Stimulated activated CD8-positive, alpha-beta memory T cell treated with anti-CD3 and anti-CD28 coated beads, Interleukin-12 subunit alpha, Interleukin-12 subunit beta, amount 100 ng/mL, for 1 hour (primary cell): ENCODE results near the gene MYL6.
"Not testable (repeated sequence)": the region's sequence is repeated elsewhere in the genome, so short reads cannot be mapped to it uniquely, and the experiment has no call there.

Experiments
- DNase-seq: peaks from one replicate; pipeline ENCODE4 v3.0.0-alpha.2; 2020; ENCODE audit warnings: low read depth

The MYL6 gene

GRCh38 chr12:56156464-56157200 lies 1.5 kb upstream of the MYL6 start:
- DNase-seq = not testable (repeated sequence)

- peak; percentile 25 for DNase-seq
These were observed 744 bp upstream of the MYL6 start for GRCh38 chr12:56157201-56158028.

- DNase-seq = no peak
These were observed 835 bp downstream of the MYL6 start for GRCh38 chr12:56158926-56159461.

- no peak for DNase-seq
These were observed 1.5 kb downstream of the MYL6 start for GRCh38 chr12:56159482-56160192.

- peak; percentile 43 for DNase-seq
These were observed 2.1 kb downstream of the MYL6 start for GRCh38 chr12:56160193-56160763.

GRCh38 chr12:56160894-56161689 lies 2.9 kb downstream of the MYL6 start:
- DNase-seq = no peak

- no peak for DNase-seq
These were observed 3.7 kb downstream of the MYL6 start for GRCh38 chr12:56161690-56162351.

GRCh38 chr12:56162468-56163290 lies 4.5 kb downstream of the MYL6 start:
- no peak for DNase-seq

- no peak for DNase-seq
These were observed 5.6 kb downstream of the MYL6 start for GRCh38 chr12:56163533-56164344.

- no peak for DNase-seq
These were observed 6.2 kb downstream of the MYL6 start for GRCh38 chr12:56164345-56164729.

GRCh38 chr12:56165369-56165768 lies 7.2 kb downstream of the MYL6 start:
- no peak for DNase-seq

GRCh38 chr12:56169229-56169759 lies 11.1 kb downstream of the MYL6 start:
- no peak for DNase-seq

GRCh38 chr12:56172839-56173238 lies 14.7 kb downstream of the MYL6 start:
- DNase-seq = no peak

GRCh38 chr12:56178347-56178746 lies 20.2 kb downstream of the MYL6 start:
- no peak for DNase-seq

GRCh38 chr12:56186957-56187356 lies 28.8 kb downstream of the MYL6 start:
- no peak for DNase-seq

GRCh38 chr12:56188131-56188777 lies 30.1 kb downstream of the MYL6 start:
- no peak for DNase-seq

- no peak for DNase-seq
These were observed 30.6 kb downstream of the MYL6 start for GRCh38 chr12:56188778-56189098.
